HG03354 (cell line): ENCODE measurements around the gene MEPCE.

ENCODE experiments used
- ATAC-seq: cut with Tn5 transposase; IDR thresholded peaks from one replicate; pipeline ENCODE4 v1.9.1; 2021; ENCODE audit warnings: mild to moderate bottlenecking; ENCODE audit not compliant: unreplicated experiment, poor library complexity, severe bottlenecking

MEPCE gene

DNA sequence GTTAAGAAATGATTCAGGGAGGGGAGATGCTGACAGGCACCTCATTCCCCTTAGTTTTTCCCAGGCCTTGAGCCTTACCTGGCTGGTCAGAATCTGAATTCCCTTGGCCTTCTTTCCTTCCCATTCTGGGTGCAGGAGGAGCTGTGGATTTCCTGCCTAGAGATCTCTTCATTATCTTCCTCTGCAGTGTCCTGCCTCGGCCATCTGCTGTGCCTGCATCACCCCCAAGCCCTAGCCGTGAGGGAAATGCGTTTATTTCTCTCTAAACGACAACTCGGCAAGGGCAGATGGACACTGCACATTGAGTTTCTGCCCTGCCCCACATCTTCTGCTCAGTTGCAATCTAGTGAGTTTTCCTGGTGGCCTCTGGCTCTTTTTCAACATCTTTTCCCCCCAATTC, 27.8 kb upstream of the MEPCE start:
- no peak for ATAC-seq

DNA sequence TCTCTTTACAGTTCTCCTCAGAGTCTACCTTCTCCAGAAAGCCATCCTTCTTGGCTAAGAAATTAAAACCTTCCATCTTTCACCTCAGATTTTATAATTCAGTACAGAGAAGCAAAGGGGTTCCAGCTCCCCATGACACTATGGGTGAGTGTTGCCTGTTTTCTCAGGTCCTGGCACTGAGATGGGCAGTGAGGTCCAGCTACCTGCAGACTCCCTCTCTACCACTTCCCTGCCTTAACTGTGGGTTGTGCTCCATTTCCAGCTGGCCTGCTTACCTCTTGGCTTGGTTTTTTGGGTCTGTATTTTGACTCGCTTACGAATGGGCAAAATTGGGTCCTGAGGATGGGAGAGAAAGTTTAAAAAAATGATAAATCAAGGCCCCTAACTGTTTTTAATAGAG, 27.4 kb upstream of the MEPCE start:
- no peak for ATAC-seq

DNA sequence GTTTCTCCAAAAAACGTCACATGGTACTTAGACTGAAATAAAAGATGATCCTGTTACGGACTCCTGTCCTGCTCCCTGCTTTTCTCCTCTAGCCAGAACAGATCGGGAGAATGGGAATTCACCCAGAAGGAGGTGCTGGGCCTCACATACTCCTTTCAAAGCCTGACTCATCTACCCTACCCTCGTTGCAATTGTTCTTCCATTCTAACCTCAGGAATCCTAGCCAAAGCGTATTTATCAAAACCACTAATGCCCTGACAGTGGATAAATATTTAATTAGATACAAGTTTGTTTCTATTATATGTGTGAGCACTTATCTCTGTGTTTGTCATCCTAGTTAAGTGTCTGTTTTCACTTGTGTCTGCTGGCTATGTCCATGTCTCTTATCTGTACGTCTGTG, 22.9 kb upstream of the MEPCE start:
- ATAC-seq: no peak

DNA sequence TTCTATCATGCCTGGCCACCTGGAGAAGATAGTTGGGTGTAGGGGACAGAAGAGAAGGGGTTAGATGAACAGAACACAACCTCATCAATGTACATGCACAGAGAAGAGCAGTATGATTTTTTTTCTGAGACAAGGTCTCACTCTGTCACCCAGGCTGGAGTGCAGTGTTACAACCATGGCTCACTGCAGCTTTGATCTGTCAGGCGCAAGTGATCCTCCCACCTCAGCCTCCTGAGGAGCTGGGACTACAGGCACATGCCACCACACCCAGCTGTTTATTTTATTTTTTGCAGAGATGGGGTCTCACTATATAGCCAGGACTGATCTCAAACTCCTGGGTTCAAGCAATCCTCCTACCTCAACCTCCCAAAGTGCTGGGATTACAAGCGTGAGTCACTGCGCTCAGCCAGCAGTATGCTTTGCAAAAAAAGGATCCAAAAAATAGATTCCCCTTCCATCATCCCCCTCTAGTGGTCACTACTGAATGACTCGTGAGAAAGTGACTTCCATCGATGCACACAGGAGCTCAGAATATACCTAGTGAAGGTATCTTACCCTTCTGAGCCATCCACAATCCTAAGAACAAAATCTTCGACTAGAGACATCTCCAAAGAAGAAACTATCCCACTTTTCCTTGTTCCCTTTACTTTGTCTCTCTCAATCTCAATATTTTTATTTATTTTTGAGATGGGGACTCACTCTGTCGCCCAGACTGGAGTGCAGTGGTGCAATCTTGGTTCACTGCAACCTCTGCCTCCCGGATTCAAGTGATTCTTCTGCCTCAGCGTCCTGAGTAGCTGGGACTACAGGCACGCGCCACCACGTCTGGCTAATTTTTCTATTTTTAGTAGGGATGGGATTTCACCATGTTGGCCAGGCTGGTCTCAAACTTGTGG, 22.1 kb upstream of the MEPCE start:
- no peak for ATAC-seq

DNA sequence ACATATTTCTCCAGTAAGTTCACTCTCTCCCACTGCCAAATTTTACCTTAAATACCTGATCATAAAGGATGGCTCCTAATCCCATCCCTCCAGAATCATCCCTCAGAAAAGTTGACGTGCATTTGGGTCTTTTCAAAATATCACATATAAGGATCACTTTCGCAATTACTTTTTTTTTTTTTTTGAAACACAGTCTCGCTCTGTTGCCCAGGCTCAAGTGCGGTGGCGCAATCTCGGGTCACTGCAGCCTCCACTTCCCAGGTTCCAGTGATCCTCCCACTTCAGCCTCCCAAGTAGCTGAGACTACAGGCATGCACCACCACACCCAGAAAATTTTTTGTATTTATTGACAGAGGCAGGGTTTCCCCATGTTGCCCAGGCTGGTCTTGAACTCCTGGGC, 18.5 kb upstream of the MEPCE start:
- ATAC-seq: no peak

DNA sequence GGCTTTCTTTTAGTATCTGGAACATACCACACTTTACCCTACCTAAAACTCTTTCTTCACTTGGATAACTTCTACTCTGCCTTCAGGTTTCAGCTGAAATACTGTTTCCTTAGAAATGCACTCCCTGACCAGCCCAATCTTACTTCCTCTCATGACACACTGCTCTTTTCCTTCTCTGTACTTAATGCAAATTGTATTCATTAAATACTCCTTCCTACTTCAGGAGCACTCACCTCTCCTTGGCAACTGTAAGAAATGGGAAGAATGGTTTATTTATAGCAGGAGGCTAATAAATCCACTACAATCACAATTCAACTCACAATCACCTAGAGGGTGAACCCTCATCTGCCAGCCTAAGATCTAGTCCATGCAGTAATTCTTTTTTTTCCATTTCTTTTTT, 16.3 kb upstream of the MEPCE start:
- no peak for ATAC-seq

DNA sequence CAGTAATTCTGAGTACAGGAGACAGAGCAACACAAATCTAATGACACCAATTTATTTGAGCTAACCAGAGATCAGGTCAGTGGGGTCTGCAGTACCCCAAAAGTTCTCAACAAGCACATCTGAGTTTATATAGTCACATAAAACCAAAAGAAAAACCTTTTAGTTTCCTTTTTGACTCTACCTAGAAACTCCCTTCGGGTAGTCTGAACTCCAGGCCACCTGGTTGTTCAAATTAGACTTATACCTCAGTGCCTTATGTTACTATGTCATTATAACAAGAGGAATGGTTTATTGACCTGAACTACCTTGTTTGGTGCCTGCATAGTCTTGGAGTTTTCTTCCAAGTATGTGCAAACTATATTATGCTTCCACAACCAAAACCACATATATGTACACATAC, 15.7 kb upstream of the MEPCE start:
- no peak for ATAC-seq

DNA sequence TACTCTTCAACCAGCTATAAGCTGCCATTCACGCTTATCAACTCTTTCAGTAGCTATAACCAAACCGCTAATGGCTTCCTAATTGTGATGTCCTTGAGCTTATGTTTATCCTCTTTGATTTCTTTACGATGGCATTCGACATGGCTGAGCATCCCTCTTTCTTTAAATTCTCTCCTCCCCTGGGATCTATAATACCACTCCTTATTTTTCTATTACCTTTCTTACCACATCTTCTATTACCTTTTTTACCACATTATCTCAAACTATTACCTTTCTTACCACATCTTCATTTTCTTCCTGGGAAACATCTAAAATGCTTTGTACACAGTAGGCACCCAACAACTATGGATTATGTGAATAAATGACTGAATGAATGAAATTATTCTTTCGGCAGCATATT, 14.2 kb upstream of the MEPCE start:
- no peak for ATAC-seq

DNA sequence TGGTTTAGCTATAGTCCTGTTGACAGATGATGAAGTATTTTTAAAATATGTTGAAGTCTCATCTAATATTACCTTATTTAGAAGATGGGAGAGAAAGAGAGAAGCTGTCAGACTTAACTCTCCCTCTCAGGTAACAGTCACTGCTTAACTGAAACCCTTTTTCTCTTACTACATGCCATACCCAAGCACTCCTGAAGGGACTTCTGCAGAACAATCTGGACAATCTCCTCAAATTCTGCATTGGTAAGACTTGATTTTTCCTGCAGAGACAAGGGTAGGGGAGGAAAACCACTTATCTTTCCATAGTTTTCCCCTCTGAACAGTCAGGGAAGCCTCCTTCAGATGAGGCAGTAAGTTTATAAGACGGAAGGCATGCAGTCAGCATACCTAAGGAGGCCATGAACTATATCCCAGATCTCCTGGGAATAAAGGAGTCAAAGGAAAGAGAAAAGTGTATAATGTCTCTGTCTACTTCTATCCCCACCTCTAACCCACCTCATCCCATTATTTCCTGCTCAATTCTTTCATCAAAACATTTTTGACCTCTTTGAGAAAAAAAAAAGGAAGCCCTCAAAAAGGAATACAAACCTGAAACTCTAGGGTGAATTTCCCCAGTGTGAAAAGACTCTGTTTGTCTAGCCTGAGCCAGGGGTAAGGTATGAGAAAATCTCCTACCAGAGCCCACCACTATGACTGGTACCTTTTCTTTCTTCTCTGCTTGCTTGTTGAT, 10.5 kb upstream of the MEPCE start:
- ATAC-seq: no peak

DNA sequence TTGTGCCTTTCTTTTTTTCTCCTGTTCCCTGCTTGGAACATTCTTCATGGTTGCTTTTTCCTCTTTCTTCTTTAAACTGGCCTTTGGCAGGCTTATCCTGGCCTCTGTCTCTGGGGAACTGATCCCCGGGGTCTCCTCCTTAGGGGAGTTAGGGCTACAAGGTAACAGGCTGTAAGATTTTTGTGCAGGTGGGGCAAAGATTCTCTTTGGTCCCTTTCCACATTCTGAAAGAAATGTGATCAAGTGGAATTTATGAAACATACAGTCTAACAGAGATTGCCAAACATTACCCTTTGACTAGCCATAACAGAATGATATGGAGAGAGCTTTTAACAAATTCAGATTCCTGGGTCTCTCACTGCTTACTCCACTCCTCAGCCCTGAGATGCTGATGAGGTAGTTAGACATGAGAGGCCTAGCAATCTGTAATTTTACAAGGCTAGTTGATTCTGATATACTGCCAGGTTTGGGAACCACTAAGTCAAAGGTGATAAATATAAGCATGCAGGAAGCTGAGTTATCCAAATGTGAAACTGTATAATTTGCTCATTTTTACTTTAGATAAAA, 9.9 kb upstream of the MEPCE start:
- ATAC-seq: no peak

DNA sequence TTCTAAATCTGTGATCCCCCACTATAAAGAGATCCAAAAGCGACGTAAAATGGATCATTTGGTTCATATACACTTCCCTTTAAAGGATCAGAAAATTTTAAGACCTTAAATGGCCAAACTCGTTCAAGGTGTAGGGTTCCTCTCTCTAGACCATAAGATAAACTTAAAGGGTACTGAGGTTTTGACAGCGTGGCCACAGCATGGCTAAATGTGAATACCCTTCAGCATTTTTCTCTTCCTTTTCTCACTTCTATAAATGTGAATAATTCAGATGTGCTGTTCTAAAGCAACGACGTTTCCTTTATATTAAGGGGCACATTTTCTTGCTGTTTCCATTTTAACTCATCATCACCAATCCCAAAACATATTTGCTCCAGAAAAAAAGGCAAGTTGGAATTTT, 6.3 kb upstream of the MEPCE start:
- no peak for ATAC-seq

DNA sequence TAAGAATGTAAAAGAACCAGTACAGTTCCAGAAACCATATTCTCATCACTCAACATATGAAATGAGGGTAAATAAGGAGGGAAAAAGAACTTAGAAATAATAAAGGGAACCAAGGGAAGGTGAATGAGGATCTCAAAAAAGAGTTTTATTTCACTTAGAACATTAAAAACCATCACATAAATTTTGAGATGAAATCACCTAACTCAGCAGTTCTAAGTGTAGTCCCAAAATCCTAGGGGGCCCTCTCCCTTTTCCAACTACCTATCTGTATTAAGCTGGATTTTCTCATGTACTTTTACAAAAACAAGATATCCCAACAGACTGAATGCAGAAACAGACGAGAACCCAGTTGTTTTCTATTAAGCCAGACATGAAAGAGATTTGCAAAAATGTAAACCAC, 4.3 kb upstream of the MEPCE start:
- ATAC-seq: no peak

DNA sequence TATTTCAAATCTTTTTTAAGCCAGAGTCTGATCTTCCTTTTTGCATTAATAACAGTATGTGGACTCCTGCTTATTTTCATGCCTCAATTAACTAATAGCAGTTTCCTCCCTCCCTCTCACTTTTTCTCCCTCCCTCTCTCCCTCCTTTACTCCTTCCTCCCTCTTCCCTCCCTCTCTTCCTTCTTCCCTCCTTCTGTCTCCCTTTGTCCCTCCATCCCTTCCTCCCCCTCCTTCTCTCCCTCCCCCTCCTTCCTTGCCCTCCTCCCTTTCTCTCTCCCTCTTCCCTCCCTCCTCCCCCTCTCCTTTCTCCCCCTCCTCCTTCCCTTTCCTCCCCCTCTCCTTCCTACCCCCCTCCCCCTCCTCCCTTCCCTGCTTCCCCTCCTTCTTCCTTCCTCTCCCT, 3.1 kb upstream of the MEPCE start:
- ATAC-seq: no peak

DNA sequence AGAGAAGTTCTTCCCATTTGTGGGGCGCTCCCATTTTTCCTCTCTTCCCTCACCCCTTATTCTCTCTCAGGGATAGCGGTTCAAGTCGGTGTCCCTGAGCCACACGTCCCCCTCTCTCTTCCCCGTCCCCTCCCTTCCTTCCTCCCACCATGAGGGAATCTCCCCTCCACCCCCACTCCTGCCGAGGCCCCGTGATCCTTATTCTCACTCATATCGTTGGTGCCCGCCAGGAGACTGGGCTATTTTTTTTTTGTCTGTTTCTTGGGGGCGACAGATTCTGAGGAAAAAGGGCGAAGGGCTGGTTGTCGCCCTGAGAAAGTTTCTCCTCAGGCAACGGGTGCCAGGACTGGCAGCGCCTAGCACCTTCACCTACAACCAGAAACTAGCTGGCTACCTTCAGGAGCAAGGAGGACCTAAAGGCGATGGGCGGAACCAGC, 1.9 kb upstream of the MEPCE start:
- no peak for ATAC-seq

DNA sequence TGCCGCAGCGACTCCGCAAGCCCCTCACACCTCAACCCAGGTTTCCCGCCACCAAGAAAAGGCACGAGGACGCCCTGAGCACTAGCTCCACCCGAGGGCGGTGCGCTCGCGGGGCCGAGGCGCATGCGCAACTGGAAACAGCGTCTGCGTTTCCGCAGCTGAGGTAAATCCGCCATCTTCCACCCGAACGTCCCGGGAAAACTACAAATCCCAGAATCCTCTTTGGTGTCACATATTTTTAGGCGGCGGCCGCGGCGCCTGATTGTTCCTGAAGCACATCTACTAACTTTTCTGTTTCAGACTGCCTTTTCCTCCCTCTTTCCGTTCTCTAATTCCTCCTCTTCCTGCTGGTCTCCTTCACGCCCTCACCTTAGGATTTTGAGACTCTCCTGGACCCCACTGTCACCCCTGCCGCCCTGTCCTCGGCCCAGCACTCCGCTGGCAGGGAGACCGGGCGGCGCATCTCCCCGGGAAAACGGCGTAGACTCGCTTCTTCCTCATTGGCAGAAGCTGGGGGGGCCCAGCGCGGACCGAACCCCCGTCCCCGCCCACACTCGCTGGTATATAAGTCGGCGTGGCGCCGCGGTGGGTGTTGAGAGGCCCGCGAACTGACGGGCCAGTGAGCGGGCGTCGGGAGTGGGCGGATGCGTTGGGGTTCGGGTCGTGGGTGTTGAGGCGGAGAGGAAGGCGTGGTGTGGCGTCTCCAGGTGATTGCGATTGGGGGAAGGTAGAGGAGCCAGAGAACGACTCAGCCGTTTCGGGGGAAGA, 1.2 kb upstream of the MEPCE start, which contains the start of gene ZCWPW1:
Gene ZCWPW1 (minus strand): TSS at position 505 of the 768 bp plus-strand sequence. CDS start 8,054 bp downstream, outside the sequence.
- ATAC-seq: peak; percentile 55

DNA sequence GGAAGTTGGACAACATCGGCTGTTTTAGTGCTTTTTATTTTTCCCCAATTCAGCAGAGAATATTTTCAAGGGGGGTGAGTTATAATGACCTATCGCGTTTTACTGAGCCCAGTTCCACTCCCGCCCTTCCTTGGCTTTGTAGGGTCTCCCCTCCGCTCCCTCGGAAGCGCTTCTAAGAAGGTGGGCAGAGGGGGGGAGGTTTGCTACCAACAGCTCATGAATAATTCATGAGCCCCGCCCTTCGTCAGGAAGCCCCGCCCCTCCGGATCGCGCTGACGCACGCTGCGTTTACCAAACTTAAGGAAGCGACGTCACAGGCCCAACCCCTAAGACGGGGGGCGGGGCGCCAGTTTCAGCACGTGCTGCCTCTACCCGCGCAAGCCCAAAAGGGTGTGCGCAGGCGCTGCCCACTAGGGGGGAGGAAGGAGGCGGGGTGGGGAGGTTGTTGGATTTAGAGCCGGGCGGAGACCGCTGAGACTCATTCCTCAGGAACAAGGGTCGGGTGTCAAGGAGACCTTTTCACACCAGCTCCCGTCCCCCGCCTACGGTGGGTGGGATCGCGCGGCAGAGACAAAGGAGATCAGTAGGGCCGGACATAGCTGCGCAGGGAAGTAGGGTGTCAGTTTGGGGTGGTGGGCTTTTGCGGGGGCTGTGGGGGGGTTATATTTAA, 529 bp upstream of the MEPCE start:
- peak; percentile 44 for ATAC-seq

DNA sequence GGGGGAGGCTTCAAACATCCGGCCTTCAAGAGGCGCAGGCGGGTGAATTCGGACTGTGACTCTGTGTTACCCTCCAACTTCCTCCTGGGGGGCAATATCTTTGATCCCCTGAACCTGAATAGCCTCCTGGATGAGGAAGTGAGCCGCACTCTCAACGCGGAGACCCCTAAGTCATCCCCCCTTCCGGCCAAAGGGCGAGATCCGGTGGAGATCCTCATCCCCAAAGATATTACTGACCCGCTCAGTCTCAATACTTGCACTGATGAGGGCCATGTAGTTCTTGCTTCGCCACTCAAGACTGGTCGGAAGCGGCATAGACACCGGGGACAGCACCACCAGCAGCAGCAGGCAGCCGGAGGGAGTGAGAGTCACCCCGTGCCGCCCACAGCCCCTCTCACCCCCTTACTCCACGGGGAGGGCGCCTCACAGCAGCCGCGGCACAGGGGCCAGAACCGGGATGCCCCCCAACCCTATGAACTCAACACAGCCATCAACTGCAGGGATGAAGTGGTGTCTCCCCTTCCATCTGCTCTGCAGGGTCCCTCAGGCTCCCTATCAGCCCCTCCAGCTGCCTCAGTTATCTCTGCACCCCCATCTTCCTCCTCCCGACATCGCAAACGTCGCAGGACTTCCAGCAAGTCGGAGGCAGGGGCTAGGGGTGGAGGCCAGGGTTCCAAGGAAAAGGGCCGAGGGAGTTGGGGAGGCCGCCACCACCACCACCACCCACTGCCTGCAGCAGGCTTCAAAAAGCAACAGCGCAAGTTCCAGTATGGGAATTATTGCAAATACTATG, 1.1 kb downstream of the MEPCE start:
- no peak for ATAC-seq

DNA sequence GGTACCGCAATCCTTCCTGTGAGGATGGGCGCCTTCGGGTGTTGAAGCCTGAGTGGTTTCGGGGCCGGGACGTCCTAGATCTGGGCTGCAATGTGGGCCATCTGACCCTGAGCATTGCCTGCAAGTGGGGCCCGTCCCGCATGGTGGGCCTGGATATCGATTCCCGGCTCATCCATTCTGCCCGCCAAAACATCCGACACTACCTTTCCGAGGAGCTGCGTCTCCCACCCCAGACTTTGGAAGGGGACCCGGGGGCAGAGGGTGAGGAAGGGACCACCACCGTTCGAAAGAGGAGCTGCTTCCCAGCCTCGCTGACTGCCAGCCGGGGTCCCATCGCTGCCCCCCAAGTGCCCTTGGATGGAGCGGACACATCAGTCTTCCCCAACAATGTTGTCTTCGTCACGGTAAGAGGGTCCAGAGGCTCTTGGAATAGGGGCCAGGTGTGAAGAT, 1.7 kb downstream of the MEPCE start:
- no peak for ATAC-seq

DNA sequence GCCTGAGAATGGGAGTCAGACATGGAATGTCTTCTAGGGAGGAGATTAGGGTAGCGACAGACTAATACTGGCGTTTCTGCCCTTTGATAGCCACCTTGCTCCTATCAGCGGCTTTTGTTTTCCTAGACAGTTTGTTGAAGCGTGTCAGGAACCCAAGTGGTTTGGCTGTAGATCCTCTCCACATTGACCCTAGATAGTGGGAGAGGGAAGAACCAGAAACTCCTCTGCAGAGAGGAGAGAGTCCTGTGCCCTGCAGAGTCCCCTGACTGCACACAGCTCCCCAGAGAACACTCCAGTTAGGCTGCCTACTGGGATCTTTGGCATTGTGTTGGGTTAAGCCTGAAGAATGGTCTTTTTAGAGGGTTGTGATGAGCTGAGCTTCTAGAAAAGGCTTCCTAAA, 2.4 kb downstream of the MEPCE start:
- ATAC-seq: no peak
